Endothelial cell of umbilical vein (primary cell): ENCODE measurements around the gene EPB41L1. TPM values are rescaled to one million over a fixed set of nuclear protein-coding genes. Genes with fewer than 3 reads are reported as not detected.

Experiments used
- BruUV-seq: library from RNA; stranded (reverse); fragments of 400-500 nt; replicated peaks from 2 replicates; lab custom pipeline; 2021; lab: Mats Ljungman, UMichigan
- CTCF ChIA-PET: fragments of 300-600, 350-600 bp; sonication (Branson Sonifier 250); formaldehyde crosslinking; loops from one replicate; lab custom pipeline; 2021; ENCODE audit warnings: antibody characterized with exemption, inconsistent platforms; lab: Charles Lee
- POLR2A ChIA-PET: fragments of 300-600, 350-600 bp; sonication (Branson Sonifier 250); formaldehyde crosslinking; loops from one replicate; lab custom pipeline; 2021; ENCODE audit warnings: antibody characterized with exemption, inconsistent platforms; lab: Charles Lee
- DNase-seq: peaks from one replicate; pipeline ENCODE4 v3.0.0-alpha.2; 2011; ENCODE audit warnings: low read depth, low spot score
- FAIRE-seq: peaks from 2 replicates; lab custom pipeline; 2011; peaks lifted over from hg19 to GRCh38; lab: Jason Lieb, UNC
- H2AFZ ChIP-seq: 2 replicates; pipeline ENCODE4 v1.6.0; 2012; ENCODE audit warnings: low read depth, low read length, control low read depth, inconsistent platforms
- H3K27ac ChIP-seq: 2 replicates; pipeline ENCODE4 v1.5.1; 2011; ENCODE audit warnings: low read depth, mild to moderate bottlenecking, control low read depth, low read length, moderate library complexity; ENCODE audit not compliant: insufficient read depth
- H3K27me3 ChIP-seq, 2 experiments: 2 replicates each; pipeline versions ENCODE4 v1.6.0 to v1.6.1; 2011; ENCODE audit warnings: low read length in 2 of 2, mixed read lengths in 1 of 2; ENCODE audit not compliant: control insufficient read depth in 2 of 2, insufficient read depth in 2 of 2
- H3K36me3 ChIP-seq, 2 experiments: 2 replicates in 1 of 2; 3 replicates in 1 of 2; pipeline ENCODE4 v1.5.1; 2011; ENCODE audit warnings: low read length in 2 of 2, mild to moderate bottlenecking in 1 of 2, moderate library complexity in 1 of 2; ENCODE audit not compliant: control insufficient read depth in 2 of 2, insufficient read depth in 2 of 2; ENCODE audit errors: extremely low read depth in 1 of 2
- H3K4me1 ChIP-seq: 3 replicates; pipeline ENCODE4 v1.5.1; 2011; ENCODE audit warnings: mild to moderate bottlenecking, low read length; ENCODE audit not compliant: control insufficient read depth, insufficient read depth; ENCODE audit errors: extremely low read depth
- H3K4me2 ChIP-seq: 2 replicates; pipeline ENCODE4 v1.6.1; 2011; ENCODE audit warnings: low read length, control low read depth, mixed read lengths; ENCODE audit not compliant: insufficient read depth
- H3K4me3 ChIP-seq, 3 experiments: fragments of 200-600 bp in 1 of 3; sonication (generic), shearing (Covaris generic) in 1 of 3; replicated peaks in 1 of 3; 2 replicates each; pipeline ENCODE4 v1.5.1; 2011 to 2016; ENCODE audit warnings: control low read depth in 3 of 3, low read length in 3 of 3, mild to moderate bottlenecking in 2 of 3, inconsistent platforms in 1 of 3, low read depth in 1 of 3, moderate library complexity in 1 of 3; ENCODE audit not compliant: insufficient read depth in 1 of 3
- H3K79me2 ChIP-seq: 2 replicates; pipeline ENCODE4 v1.6.0; 2012; ENCODE audit warnings: low read length, inconsistent platforms; ENCODE audit not compliant: control insufficient read depth, insufficient read depth
- H3K9ac ChIP-seq: replicated peaks from 2 replicates; pipeline ENCODE3; 2011; ENCODE audit warnings: low read length, control low read depth; ENCODE audit not compliant: insufficient read depth; ENCODE audit errors: extremely low read depth
- H3K9me1 ChIP-seq: replicated peaks from 3 replicates; pipeline ENCODE4 v1.6.0; 2011; ENCODE audit warnings: mild to moderate bottlenecking, low read length; ENCODE audit not compliant: control insufficient read depth, insufficient read depth; ENCODE audit errors: extremely low read depth
- H3K9me3 ChIP-seq: replicated peaks from 2 replicates; pipeline ENCODE4 v1.5.1; 2012; ENCODE audit warnings: low read length, inconsistent platforms; ENCODE audit not compliant: control insufficient read depth, insufficient read depth
- H4K20me1 ChIP-seq: replicated peaks from 2 replicates; pipeline ENCODE3; 2011; ENCODE audit warnings: mild to moderate bottlenecking, low read length; ENCODE audit not compliant: control insufficient read depth, insufficient read depth; ENCODE audit errors: extremely low read depth
- EZH2 ChIP-seq: IDR thresholded peaks from 2 replicates; pipeline ENCODE4 v1.6.1; 2012; ENCODE audit warnings: borderline replicate concordance, low read depth, mild to moderate bottlenecking, moderate library complexity, low read length, inconsistent platforms; ENCODE audit not compliant: severe bottlenecking
- FOS ChIP-seq: IDR thresholded peaks from 2 replicates; pipeline ENCODE4 v1.6.1; 2011; ENCODE audit warnings: mild to moderate bottlenecking, low read length, moderate library complexity, borderline replicate concordance; ENCODE audit not compliant: insufficient read depth
- GATA2 ChIP-seq: IDR thresholded peaks from 2 replicates; pipeline ENCODE4 v1.7.0; 2011; ENCODE audit warnings: low read depth, mild to moderate bottlenecking, moderate library complexity, mixed read lengths, low read length; ENCODE audit not compliant: insufficient read length, insufficient read depth
- JUN ChIP-seq: IDR thresholded peaks from 2 replicates; pipeline ENCODE4 v1.6.1; 2011; ENCODE audit warnings: borderline replicate concordance, low read depth; ENCODE audit not compliant: insufficient read length, insufficient read depth
- MYC ChIP-seq: IDR thresholded peaks from one replicate; pipeline ENCODE4 v1.6.1; 2011; ENCODE audit warnings: mild to moderate bottlenecking, low read depth, low read length
- POLR2A ChIP-seq: IDR thresholded peaks from 2 replicates; pipeline ENCODE4 v1.6.1; 2012; ENCODE audit warnings: low read depth, mild to moderate bottlenecking, control low read depth, low read length
- POLR2AphosphoS5 ChIP-seq: IDR thresholded peaks from 2 replicates; pipeline ENCODE4 v1.6.1; 2012; ENCODE audit warnings: low read depth, mild to moderate bottlenecking, control low read depth, low read length, moderate library complexity; ENCODE audit not compliant: insufficient read depth
- dilution Hi-C: fragments of 300-500 bp; cut with MboI; formaldehyde crosslinking; loops from one replicate; pipeline ENCODE4 v1.15.0; 2019; ENCODE audit warnings: low sequenced_read_pairs; ENCODE audit not compliant: extremely low pct_ligation_motif_present
- intact Hi-C: fragments of 100-400 bp; cut with micrococcal nuclease; formaldehyde crosslinking; loops from one replicate; pipeline ENCODE4 v1.10.0; 2022
- polyA plus RNA-seq, 4 experiments: library from polyadenylated mRNA; depleted of rRNA in 3 of 4; stranded (reverse) in 3 of 4; unstranded in 1 of 4; fragments of >200 nt; gene quantifications; 2 replicates each; pipeline versions ENCODE4 v1.2.1 to v1.2.3, GENCODE V29; 2011 to 2012; ENCODE audit warnings: missing spikeins in 1 of 4
- total RNA-seq: library from RNA; stranded (reverse); gene quantifications from 2 replicates; pipeline ENCODE4 v1.2.3, GENCODE V29; 2021
- TF ChIP-seq, protein P1 (sequence below), 2 donors: IDR thresholded peaks; 1 replicate in 1 of 2; 2 replicates in 1 of 2; pipeline ENCODE4 v1.5.1; 2011; ENCODE audit warnings: low read length in 2 of 2, mild to moderate bottlenecking in 2 of 2, moderate library complexity in 2 of 2, control low read depth in 1 of 2, inconsistent platforms in 1 of 2, low read depth in 1 of 2; ENCODE audit not compliant: insufficient read depth in 1 of 2; ENCODE audit errors: extremely low read depth in 1 of 2
- TF ChIP-seq, protein P2 (sequence below): IDR thresholded peaks from 2 replicates; pipeline ENCODE4 v1.6.1; 2011; ENCODE audit not compliant: insufficient read depth, insufficient read length

EPB41L1 gene
- total and polyA plus RNA-seq, 2 donors (not counting 3 experiments of a cell fraction or from before 2014, with no cell fraction given), result 6.1 to 12.2 TPM

DNA sequence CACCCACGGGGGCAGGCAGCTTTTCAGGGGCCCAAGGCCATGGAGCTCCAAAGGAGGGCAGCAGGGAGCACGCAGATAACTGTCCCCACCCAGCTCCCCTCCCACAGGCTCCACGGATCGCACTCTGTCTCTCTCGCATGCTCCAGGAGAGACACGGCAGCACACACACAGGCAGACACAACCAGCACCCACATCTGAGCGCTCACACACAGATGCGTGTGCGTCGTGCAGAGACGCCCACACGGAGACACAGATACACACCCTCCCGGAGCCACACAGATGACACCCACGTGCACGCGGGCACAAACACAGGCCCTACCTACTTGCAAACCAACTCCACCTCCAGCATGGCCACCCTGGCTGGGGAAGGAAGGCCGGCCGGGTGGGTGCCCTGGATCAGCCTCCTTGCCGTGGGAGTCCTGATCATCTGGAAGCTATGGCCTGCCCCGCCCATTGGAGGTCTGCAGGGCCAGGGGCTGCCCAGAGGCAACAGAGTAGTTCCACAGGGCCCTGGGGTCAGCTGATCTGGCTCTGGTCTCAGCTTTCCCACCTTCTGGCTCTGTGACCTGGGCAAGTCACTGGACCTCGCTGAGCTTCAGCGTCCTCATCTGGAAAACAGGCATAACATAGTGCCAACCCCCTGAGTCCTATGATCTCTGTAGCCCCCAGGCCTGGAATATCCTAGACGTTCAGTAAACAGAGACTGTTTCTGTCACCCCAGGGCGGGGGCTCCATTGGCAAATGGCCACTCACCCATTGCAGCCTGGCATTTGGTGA lies 113.3 kb downstream of the EPB41L1 start:
- no TSS peak for BruUV-seq
- POLR2A ChIA-PET, result no interaction called here
- intact Hi-C loops (no loop called here), dilution Hi-C loops (no loop called here)
- CTCF ChIA-PET, result interaction anchor here (0.6 to 2.0 kb wide), 4 partner anchors 12 to 172 kb away, joined by 3 to 10 read pairs (median 3); no protein-coding TSS in a partner anchor
- TF ChIP-seq GATA2 (no peak), POLR2A (no peak), EZH2 (no peak), JUN (no peak), POLR2AphosphoS5 (no peak), FOS (no peak), MYC (no peak)
- TF ChIP-seq, protein P1, sequence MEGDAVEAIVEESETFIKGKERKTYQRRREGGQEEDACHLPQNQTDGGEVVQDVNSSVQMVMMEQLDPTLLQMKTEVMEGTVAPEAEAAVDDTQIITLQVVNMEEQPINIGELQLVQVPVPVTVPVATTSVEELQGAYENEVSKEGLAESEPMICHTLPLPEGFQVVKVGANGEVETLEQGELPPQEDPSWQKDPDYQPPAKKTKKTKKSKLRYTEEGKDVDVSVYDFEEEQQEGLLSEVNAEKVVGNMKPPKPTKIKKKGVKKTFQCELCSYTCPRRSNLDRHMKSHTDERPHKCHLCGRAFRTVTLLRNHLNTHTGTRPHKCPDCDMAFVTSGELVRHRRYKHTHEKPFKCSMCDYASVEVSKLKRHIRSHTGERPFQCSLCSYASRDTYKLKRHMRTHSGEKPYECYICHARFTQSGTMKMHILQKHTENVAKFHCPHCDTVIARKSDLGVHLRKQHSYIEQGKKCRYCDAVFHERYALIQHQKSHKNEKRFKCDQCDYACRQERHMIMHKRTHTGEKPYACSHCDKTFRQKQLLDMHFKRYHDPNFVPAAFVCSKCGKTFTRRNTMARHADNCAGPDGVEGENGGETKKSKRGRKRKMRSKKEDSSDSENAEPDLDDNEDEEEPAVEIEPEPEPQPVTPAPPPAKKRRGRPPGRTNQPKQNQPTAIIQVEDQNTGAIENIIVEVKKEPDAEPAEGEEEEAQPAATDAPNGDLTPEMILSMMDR (IDR thresholded peaks at IDR 0.05; ENCODE audit: extremely low read depth in 1 of 2, insufficient read depth in 1 of 2, low read depth in 1 of 2, low read length in 2 of 2), result no peak
- TF ChIP-seq, protein P2, sequence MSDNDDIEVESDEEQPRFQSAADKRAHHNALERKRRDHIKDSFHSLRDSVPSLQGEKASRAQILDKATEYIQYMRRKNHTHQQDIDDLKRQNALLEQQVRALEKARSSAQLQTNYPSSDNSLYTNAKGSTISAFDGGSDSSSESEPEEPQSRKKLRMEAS, result no peak
- Histone ChIP-seq H3K4me1 (no peaks in the 10 kb centered on the region), H3K9me3 (no peaks in the 10 kb centered on the region), H3K9me1 (no peaks in the 10 kb centered on the region), H3K4me2 (no peak overlapping the region), H3K9ac (no peak overlapping the region), H3K27ac (no peak overlapping the region), H3K27me3 (no peaks in the 10 kb centered on the region), H3K4me3 (no peak overlapping the region), H3K36me3 (no peaks in the 10 kb centered on the region), H3K79me2 (no peaks in the 10 kb centered on the region), H4K20me1 (no peaks in the 10 kb centered on the region), H2AFZ (no peak overlapping the region)
- DNase-seq, result no peak
- FAIRE-seq, result no peak
